K562 (cell line): ENCODE measurements around the gene DBH. TPM values are rescaled to one million over a fixed set of nuclear protein-coding genes. Genes with fewer than 3 reads are reported as not detected.

ENCODE experiments used
- ATAC-seq: fragments of 200-7000 bp; cut with Tn5 transposase; 3 replicates; pipeline ENCODE4 v1.9.1; 2020; ENCODE audit warnings: moderate library complexity
- BruUV-seq: library from RNA; stranded (reverse); fragments of 400-500 nt; replicated peaks from 2 replicates; lab custom pipeline; 2021; lab: Mats Ljungman, UMichigan
- CTCF ChIA-PET: fragments of 300-600 bp; formaldehyde crosslinking; extraction: SDS; loops from one replicate; lab custom pipeline; 2021; ENCODE audit warnings: low intra/inter-chr PET ratio; lab: Yijun Ruan, JAX
- POLR2A ChIA-PET: fragments of 300-600, 350-650 bp; sonication (Branson Sonifier 250); formaldehyde crosslinking; extraction: SDS; loops from one replicate; lab custom pipeline; 2021; ENCODE audit warnings: antibody characterized with exemption, inconsistent platforms; lab: Yijun Ruan, JAX
- DNase-seq, 4 experiments: peaks; one replicate each; pipeline versions ENCODE4 v3.0.0 to v3.0.0-alpha.2; 2011 to 2018; ENCODE audit warnings: low spot score in 3 of 4, mixed read lengths in 3 of 4; ENCODE audit errors: extremely low read depth in 1 of 4
- FAIRE-seq: peaks from 2 replicates; lab custom pipeline; 2011; peaks lifted over from hg19 to GRCh38; lab: Jason Lieb, UNC
- H2AFZ ChIP-seq: 2 replicates; pipeline ENCODE4 v1.6.0; 2011; ENCODE audit warnings: low read depth, low read length, control low read depth, inconsistent platforms
- H3K27ac ChIP-seq: fragments of 200-600 bp; 3 replicates; pipeline ENCODE4 v1.8.0; 2011; ENCODE audit warnings: low read depth, mild to moderate bottlenecking, control low read depth, inconsistent platforms, low read length, moderate library complexity, mixed read lengths; ENCODE audit errors: extremely low read depth
- H3K27me3 ChIP-seq, 2 experiments: fragments of 300-600 bp in 1 of 2; 2 replicates in 1 of 2; 3 replicates in 1 of 2; pipeline versions ENCODE4 v1.6.0 to v1.8.0; 2011; ENCODE audit warnings: inconsistent platforms in 2 of 2, low read length in 2 of 2, mild to moderate bottlenecking in 1 of 2, mixed read lengths in 1 of 2, moderate library complexity in 1 of 2; ENCODE audit not compliant: control insufficient read depth in 2 of 2, insufficient read depth in 2 of 2
- H3K36me3 ChIP-seq: fragments of 300-600 bp; 3 replicates; pipeline ENCODE4 v1.8.0; 2011; ENCODE audit warnings: mild to moderate bottlenecking, low read length, inconsistent platforms; ENCODE audit not compliant: control insufficient read depth, insufficient read depth
- H3K4me1 ChIP-seq, 2 experiments: fragments of 200-600 bp in 1 of 2; replicated peaks in 1 of 2; 2 replicates in 1 of 2; 3 replicates in 1 of 2; pipeline versions ENCODE4 v1.5.1 to v1.8.0; 2011; ENCODE audit warnings: inconsistent platforms in 2 of 2, low read length in 2 of 2, mild to moderate bottlenecking in 1 of 2, mixed read lengths in 1 of 2, moderate library complexity in 1 of 2; ENCODE audit not compliant: control insufficient read depth in 2 of 2, insufficient read depth in 2 of 2
- H3K4me2 ChIP-seq: 2 replicates; pipeline ENCODE4 v1.6.1; 2011; ENCODE audit warnings: low read length, control low read depth, inconsistent platforms, mixed read lengths; ENCODE audit not compliant: insufficient read depth
- H3K4me3 ChIP-seq: fragments of 200-600 bp; sonication (generic), shearing (Covaris generic); 2 replicates; pipeline ENCODE4 v1.5.1; 2016; ENCODE audit warnings: control low read depth, inconsistent platforms
- H3K79me2 ChIP-seq: fragments of 200-600 bp; 3 replicates; pipeline ENCODE4 v1.8.0; 2011; ENCODE audit warnings: low read length, inconsistent platforms; ENCODE audit not compliant: control insufficient read depth, insufficient read depth
- H3K9ac ChIP-seq, 2 experiments: 2 replicates each; pipeline versions ENCODE4 v1.6.0 to v1.6.1; 2011; ENCODE audit warnings: low read depth in 2 of 2, low read length in 2 of 2, control low read depth in 1 of 2, inconsistent platforms in 1 of 2, mild to moderate bottlenecking in 1 of 2, mixed read lengths in 1 of 2; ENCODE audit not compliant: insufficient read depth in 1 of 2
- H3K9me1 ChIP-seq: one replicate; pipeline ENCODE4 v1.6.0; 2011; ENCODE audit warnings: inconsistent platforms, mild to moderate bottlenecking, low read length, moderate library complexity; ENCODE audit not compliant: control insufficient read depth, insufficient read depth
- H3K9me3 ChIP-seq: replicated peaks from 2 replicates; pipeline ENCODE4 v1.5.1; 2011; ENCODE audit warnings: low read depth, low read length, inconsistent platforms; ENCODE audit not compliant: control insufficient read depth, insufficient read depth
- H4K20me1 ChIP-seq: replicated peaks from 2 replicates; pipeline ENCODE4 v1.6.1; 2011; ENCODE audit warnings: low read length, inconsistent platforms, mixed read lengths; ENCODE audit not compliant: control insufficient read depth, insufficient read depth
- PTBP1 ChIP-seq: fragments of 200-400 bp; formaldehyde crosslinking; IDR thresholded peaks from 2 replicates; pipeline ENCODE4 v1.6.1; 2017; ENCODE audit warnings: low read depth, low read length
- SMARCA5 ChIP-seq: fragments of 450-650 bp; IDR thresholded peaks from 2 replicates; pipeline ENCODE4 v1.6.1; 2016
- SMARCC2 ChIP-seq: fragments of 450-650 bp; IDR thresholded peaks from 2 replicates; pipeline ENCODE4 v1.6.1; 2017; ENCODE audit warnings: antibody characterized with exemption, moderate library complexity, mild to moderate bottlenecking, low read depth
- ZNF263 ChIP-seq: sonication (generic); formaldehyde crosslinking; IDR thresholded peaks from 2 replicates; pipeline ENCODE4 v1.8.0; 2022; ENCODE audit warnings: mild to moderate bottlenecking, missing genetic modification reagents, borderline replicate concordance
- WGBS: fragments of 100-300 bp; shearing (Covaris generic); methylation state at CpG from one replicate; pipeline ENCODE4 v1.1.6; 2016; ENCODE audit warnings: low coverage, mixed read lengths; ENCODE audit not compliant: insufficient coverage; ENCODE audit errors: missing lambda C conversion rate; 5-methylcytosine and 5-hydroxymethylcytosine counted together
- in situ Hi-C: fragments of 300-500 bp; cut with MboI; formaldehyde crosslinking; loops from 4 replicates; pipeline ENCODE4 v1.15.0; 2018; ENCODE audit warnings: inconsistent platforms, mixed read lengths
- intact Hi-C: fragments of 100-400 bp; cut with micrococcal nuclease; formaldehyde crosslinking; loops from 2 replicates; pipeline ENCODE4 v1.14.2; 2022
- polyA plus RNA-seq, 8 experiments: library from polyadenylated mRNA; depleted of rRNA in 4 of 8; stranded (reverse) in 5 of 8; unstranded in 3 of 8; fragments of >200 nt; fragmentation: Nextera tagmentation in 2 of 8; fragmentation: Illumina TruSeq in 1 of 8; extraction: Ambion mirVana in 2 of 8; extraction: Trizol in 1 of 8; gene quantifications; 2 replicates each; pipeline versions ENCODE4 v1.2.1 to v1.2.3, GENCODE V29; 2011 to 2014; ENCODE audit warnings: inconsistent platforms in 1 of 8, missing spikeins in 1 of 8
- total RNA-seq, 7 experiments: library from RNA; depleted of rRNA in 6 of 7; stranded (reverse); fragments of >200 nt in 6 of 7; fragmentation: Illumina TruSeq in 2 of 7; extraction: Trizol in 2 of 7; gene quantifications; 2 replicates each; pipeline versions ENCODE4 v1.2.1 to v1.2.3, GENCODE V29; 2011 to 2021; ENCODE audit warnings: low replicate concordance in 1 of 7

The DBH gene
- total and polyA plus RNA-seq, 9 of the 15 experiments (the other 6 are each of a cell fraction or from before 2014, with no cell fraction given): not detected

GRCh38 chr9:133635098-133635497 lies 1.1 kb upstream of the DBH start:
- DNase-seq (no peak), FAIRE-seq (no peak), ATAC-seq (no peak)
- intact Hi-C loops: no loop called here
- ChIA-PET CTCF (no interaction called here), POLR2A (interaction anchor here (1.1 kb wide), 1 partner anchor 105 kb away, joined by 4 read pairs; no protein-coding TSS in a partner anchor)
- Histone ChIP-seq H3K9me1 (no peaks in the 10 kb centered on the region), H3K4me3 (no peak overlapping the region), H3K4me1 (peaks cover 0 to 8% of the 10 kb centered on the region in 2 experiments; a peak in 3 of 5 replicates), H3K9me3 (no peaks in the 10 kb centered on the region), H3K4me2 (no peak overlapping the region), H3K79me2 (no peaks in the 10 kb centered on the region), H3K36me3 (no peaks in the 10 kb centered on the region), H2AFZ (no peak overlapping the region), H4K20me1 (peaks cover 6% of the 10 kb centered on the region; the same call in 1 of the 2 replicates), H3K27ac (no peak overlapping the region), H3K9ac (no peak overlapping the region), H3K27me3 (peaks cover 0 to 77% of the 10 kb centered on the region in 2 experiments; a peak in 3 of 5 replicates)
- BruUV-seq: no TSS peak
- in situ Hi-C loops: no loop called here
- 0% methylated on average over 6 of the region's 6 CpGs for WGBS
- TF ChIP-seq PTBP1 (no peak), ZNF263 (CRISPR knock-in tag) (peak; percentile 84)

GRCh38 chr9:133636902-133637301 lies 739 bp downstream of the DBH start:
- H3K9me1 ChIP-seq: peaks cover 3% of the 10 kb centered on the region
- peaks cover 16% of the 10 kb centered on the region for H4K20me1 ChIP-seq
- POLR2A ChIA-PET: interaction anchor here (0.5 kb wide), 1 partner anchor 55 kb away, joined by 3 read pairs; no protein-coding TSS in a partner anchor
- H3K27ac ChIP-seq: no peak overlapping the region
- H3K4me2 ChIP-seq: no peak overlapping the region
- no peak overlapping the region for H3K4me3 ChIP-seq
- no TSS peak for BruUV-seq
- no peak for TF ChIP-seq SMARCC2
- no peak for TF ChIP-seq SMARCA5
- DNase-seq (no peak), ATAC-seq (no peak), FAIRE-seq (no peak)
- in situ Hi-C loops: no loop called here
- H3K4me1 ChIP-seq: peaks cover 0 to 8% of the 10 kb centered on the region in 2 experiments; a peak in 3 of 5 replicates
- H3K9me3 ChIP-seq: no peaks in the 10 kb centered on the region
- H3K79me2 ChIP-seq: no peaks in the 10 kb centered on the region
- intact Hi-C loops: no loop called here
- H2AFZ ChIP-seq: no peak overlapping the region
- CTCF ChIA-PET: no interaction called here
- no peaks in the 10 kb centered on the region for H3K36me3 ChIP-seq
- 0% methylated on average over 12 of the region's 12 CpGs for WGBS
- peaks cover 1 to 80% of the 10 kb centered on the region in 2 experiments; a peak in 4 of 5 replicates for H3K27me3 ChIP-seq
- no peak overlapping the region for H3K9ac ChIP-seq
